OCI-M1 (cell line): Measurements from ENCODE around the gene GJB4.
"Not testable (repeated sequence)": the region's sequence is repeated elsewhere in the genome, so short reads cannot be mapped to it uniquely, and the experiment has no call there.

ENCODE experiments used
- DNase-seq: peaks from one replicate; lab custom pipeline; 2025; lab: John Stamatoyannopoulos, UW

GJB4 gene

DNA sequence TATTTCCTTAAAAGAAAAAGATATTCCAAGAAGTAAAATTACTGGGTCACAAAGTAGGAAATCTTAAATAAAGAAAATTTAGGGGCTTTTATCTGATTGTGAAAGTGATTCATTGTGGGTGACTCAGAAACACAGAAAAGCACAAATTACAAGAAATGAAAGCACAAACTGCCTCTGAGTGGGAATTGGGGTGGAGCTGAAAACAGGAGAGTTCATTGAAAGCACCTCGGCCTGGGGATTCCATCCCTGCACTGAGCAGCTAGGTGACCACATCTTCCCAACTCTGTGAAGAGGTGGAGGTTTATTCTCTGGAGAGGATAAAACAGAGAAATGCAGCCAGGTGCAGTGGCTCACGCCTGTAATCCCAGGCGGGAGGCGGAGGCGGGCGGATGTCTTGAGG is 40.7 kb downstream of the GJB4 start:
- DNase-seq, result peak; percentile 28

DNA sequence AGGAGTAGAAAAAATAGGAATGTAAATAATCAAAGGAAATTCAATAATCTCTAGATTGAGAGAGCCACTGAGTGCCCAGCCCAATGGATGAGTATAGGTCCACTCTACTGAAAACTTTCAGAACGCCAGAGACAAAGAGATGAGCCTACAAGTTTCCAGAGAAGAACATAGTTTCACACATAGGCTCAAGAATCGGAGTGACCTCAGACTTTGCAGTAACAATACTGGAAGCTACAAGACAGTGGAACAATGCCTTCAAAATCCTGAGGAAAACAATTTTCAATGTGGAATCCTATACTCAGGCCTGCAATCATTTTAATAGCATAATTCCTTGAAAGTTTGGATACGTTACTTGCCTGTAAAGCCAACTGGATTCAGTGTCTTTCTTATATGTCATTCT is 44.2 kb downstream of the GJB4 start:
- no peak for DNase-seq

DNA sequence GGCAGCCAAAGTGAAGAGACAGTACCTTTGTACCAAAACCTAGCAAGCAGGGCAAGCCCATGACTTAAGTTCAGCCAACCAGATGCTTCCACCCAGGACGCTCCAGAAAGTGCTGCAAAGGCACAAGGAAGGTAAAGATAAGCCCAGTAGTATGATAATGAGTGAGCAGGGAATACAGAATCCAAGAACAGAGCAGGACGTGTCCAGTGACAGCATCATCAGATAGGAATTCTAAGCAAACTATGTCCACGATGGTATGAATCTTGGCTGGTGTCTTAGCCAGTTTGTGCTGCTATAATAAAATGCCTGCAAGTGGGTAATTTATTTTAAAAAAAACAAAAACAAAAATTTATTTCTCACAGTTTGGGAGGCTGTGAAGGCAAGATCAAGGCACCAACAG is 46.9 kb downstream of the GJB4 start:
- DNase-seq, result no peak

DNA sequence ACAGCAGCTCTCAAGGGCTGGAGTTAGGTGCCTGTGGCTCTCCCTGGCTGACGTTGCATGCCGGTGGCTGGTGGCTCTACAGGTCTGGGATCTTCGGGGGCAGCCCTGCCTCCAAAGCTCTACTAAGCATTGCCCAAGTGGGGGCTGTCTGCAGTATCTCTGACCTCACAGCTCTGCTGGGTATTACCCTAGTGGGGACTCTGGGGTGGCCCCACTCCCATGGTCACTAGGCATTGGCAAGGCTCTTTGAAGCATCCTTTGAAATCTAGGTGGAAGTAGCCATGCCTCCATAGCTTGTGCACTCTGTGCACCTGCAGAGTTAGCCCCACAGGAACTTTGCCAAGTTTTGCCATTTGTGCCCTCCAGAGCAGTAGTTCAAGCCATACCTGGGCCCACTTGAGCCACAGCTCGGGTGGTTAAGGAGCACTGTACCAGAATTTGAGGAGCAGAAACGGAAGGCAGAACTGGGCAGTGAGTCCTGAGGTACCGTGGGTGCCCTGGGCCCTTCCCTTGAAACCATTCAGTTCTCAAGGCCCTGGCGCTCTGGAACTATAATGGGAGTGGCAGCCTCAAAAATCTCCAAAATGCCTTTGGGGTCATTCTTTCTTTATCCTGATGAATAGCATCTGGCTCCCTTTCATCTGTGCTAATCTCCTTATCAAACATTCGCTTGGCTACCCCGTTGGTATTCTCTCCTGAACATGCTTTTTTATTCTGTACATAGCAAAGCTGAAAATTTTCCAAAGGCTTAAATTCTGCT is 48.7 kb downstream of the GJB4 start:
- DNase-seq, result no peak

DNA sequence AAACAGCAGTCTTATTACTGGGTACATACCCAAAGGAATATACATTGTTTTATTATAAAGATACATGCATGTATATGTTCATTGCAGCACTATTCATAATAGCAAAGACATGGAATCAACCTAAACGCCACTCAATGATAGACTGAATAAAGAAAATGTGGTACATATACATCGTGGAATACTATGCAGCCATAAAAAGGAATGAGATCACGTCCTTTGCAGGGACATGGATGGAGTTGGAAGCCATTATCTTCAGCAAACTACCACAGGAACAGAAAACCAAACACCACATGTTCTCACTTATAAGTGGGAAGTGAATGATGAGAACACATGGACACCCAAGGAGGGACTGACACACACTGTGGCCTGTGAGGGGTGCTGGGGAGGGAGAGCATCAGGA is 51.2 kb downstream of the GJB4 start:
- not testable (repeated sequence) for DNase-seq
